SH-SY5Y (cell line): ENCODE measurements around the gene SPECC1L.
A peak's percentile ranks its signal among the peaks of the same experiment; 100 is the strongest.

Source experiments
- GATA2 ChIP-seq: IDR thresholded peaks from 2 replicates; pipeline ENCODE4 v1.6.1; 2011; ENCODE audit warnings: mild to moderate bottlenecking, low read depth, low read length
- GATA3 ChIP-seq: IDR thresholded peaks from 2 replicates; pipeline ENCODE4 v1.6.1; 2011; ENCODE audit warnings: low read depth, mild to moderate bottlenecking, low read length, moderate library complexity

SPECC1L gene

DNA sequence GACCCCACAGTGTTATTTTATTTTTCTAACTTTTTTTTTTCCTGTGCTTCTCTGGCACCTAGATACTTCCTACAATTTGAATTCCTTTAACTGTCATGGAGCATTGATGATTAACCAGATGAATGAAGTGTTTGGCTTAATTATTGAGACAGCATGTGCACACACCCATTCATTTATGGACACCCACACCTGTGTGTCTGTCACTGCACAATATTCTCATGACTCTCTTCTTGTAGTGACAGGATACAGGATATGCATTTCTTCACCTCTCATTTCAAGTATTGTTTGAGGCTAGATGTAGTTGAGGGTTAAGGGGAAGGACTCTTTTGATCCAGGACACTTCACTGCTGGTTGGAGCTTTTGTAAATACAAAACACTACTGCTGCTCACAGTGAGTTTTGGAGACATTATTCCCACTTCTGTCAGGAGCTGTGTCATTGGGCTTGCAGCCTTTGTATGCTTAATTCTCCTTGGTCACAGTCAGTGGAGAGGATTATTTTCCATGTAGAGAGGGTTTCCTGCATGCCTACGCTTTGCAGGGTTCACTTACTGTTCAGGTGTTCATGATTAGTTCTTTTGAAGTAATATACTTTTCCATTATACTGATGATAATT lies 33.5 kb downstream of the SPECC1L start:
- TF ChIP-seq GATA3, result no peak
- no peak for TF ChIP-seq GATA2

DNA sequence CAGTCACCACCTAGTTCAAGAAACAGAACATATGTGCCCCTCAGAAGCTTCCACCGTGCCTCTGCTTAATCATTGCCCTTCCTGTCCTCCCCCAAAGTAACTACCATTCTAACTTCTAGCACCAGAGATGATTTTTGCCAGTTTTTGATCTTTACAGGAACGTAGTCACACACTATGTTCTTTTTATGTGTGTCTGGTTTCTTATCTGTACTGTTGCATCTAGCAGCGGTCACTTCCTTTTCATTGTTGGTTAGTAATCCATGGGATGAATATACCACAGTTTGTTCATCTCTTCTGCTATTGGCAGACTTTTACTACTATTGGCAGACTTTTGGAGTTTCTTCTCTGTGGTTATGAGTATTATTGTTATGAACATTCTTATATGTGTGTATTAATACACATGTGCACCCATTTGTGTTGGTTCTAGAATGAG lies 34.6 kb downstream of the SPECC1L start:
- TF ChIP-seq GATA3 (no peak), GATA2 (no peak)

DNA sequence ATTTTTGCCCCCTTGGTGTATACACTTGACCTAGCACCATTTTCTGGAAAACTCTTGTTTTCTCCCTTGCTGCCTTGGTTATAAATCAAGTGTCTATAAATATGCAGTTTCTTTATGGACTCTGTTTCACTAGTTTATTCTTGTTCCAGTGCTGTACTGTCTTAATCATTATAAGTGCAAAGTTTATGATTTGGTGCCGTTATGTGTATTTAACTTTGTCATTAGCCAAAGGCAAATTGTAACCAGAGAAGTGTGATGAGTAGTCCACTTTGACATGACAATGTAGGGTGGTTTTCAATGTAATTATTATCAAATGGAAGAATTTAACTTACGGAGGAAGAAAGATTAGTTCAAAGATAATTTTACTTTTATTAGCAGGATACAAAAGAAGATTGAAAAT lies 40.3 kb downstream of the SPECC1L start:
- TF ChIP-seq GATA3 (no peak), GATA2 (no peak)

DNA sequence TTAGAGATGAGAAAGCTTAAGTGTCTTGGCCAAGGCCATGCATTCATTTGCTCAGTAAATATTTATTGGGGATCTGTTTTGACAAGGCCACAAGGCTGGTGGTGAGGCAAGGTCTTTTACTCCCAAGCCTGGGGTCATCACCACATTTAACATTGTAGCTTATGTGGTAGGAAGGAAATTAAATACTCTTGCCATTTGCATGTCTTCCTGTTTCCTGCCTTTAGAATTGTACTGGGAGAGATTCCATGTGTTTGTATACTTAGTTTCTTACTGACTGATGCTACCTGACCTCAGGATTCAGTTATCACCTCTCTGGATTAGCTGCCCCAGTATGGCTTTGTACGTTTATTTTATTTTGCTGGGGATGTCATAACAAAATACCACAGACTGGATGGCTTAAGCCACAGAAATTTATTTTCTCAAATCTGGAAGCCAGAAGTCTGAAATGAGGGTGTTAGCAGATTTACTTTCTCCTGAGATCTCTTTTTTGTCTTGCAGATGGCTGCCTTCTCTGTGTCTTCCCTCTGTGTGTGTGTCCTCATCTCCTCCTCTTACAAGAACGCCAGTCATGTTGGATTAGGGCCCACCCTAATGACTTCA lies 44.8 kb downstream of the SPECC1L start:
- TF ChIP-seq GATA3 (no peak), GATA2 (no peak)

DNA sequence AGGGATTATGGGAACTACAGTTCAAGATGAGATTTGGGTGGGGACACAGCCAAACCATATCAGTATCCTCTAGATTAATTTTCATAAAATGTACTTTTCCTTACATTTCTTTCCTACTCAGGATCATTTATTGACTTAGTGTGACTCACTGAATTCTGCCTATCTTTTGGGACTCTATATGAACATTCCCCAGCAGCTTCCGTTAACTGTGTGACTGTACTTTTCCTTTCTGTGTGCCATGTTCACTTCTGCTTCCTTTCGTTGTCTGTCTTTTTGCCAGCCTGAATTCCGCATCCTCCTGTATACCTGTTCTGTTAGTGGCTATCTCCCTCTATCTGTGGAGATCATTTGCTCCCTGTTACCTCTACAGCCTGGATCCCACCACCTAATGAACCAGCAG lies 48.8 kb downstream of the SPECC1L start:
- TF ChIP-seq GATA2 (no peak), GATA3 (no peak)

DNA sequence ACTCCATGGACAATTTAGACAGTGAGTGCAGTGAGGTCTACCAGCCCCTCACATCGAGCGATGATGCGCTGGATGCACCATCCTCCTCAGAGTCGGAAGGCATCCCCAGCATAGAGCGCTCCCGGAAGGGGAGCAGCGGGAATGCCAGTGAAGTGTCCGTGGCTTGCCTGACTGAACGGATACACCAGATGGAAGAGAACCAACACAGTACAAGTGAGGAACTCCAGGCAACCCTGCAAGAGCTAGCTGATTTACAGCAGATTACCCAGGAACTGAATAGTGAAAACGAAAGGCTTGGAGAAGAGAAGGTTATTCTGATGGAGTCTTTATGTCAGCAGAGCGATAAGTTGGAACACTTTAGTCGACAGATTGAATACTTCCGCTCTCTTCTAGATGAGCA lies 51.4 kb downstream of the SPECC1L start:
- TF ChIP-seq GATA3, result no peak; the same call in 1 of the 2 replicates
- peak; percentile 51; the same call in 1 of the 2 replicates for TF ChIP-seq GATA2

DNA sequence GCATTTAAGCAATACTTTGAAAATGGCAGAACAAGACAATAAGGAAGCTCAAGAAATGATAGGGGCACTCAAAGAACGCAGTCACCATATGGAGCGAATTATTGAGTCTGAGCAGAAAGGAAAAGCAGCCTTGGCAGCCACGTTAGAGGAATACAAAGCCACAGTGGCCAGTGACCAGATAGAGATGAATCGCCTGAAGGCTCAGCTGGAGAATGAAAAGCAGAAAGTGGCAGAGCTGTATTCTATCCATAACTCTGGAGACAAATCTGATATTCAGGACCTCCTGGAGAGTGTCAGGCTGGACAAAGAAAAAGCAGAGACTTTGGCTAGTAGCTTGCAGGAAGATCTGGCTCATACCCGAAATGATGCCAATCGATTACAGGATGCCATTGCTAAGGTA lies 51.9 kb downstream of the SPECC1L start:
- peak; percentile 13; the same call in 1 of the 2 replicates for TF ChIP-seq GATA3
- peak; percentile 82 for TF ChIP-seq GATA2

DNA sequence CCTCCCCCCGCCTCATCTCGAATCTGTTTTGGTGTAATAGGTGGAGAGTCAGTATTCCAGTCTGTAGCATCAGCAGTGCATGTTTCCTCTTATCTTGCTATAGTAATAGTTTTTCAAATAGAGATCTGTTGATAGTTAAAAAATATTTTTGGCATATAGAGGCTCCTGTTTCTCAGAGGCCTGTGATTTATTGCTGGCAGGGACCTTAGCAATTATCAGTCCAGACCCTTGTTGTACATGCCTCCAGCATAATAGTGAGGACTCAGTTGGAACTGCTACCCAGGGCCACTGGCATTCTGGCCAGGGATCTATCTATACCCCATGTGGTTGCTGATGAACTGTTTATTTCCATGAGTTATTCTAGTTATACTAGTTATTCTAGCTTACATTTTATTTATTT lies 52.6 kb downstream of the SPECC1L start:
- TF ChIP-seq GATA2 (peak; percentile 90), GATA3 (peak; percentile 79)

DNA sequence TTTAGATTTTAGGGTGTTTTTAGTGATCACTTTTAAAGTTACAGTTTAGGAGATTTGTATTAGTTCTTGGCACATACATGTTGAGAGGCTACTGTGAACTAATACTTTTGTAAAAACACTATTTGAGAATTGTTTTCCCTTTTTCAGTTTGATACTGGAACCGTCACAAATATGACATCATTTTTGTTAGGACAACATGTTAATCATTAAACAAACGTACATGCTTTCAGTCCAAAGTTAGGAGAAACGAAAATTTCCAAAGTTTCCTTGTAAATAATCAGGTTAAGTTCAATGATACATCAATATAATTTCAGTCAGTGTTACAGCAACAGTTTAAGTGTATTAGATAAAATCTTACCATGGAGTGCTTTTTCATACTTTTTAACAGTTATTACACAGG lies 53.1 kb downstream of the SPECC1L start:
- TF ChIP-seq GATA3, result no peak
- TF ChIP-seq GATA2, result no peak

DNA sequence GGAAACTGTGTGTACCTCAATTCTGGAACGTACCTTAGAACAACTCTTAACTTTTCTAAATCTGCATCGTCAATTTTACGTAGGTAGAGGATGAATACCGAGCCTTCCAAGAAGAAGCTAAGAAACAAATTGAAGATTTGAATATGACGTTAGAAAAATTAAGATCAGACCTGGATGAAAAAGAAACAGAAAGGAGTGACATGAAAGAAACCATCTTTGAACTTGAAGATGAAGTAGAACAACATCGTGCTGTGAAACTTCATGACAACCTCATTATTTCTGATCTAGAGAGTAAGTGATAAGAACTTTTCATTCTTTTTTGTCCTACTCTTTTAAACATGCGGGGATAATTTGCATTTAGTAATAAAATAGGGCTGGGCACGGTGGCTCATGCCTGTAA lies 53.5 kb downstream of the SPECC1L start:
- no peak for TF ChIP-seq GATA3
- no peak for TF ChIP-seq GATA2

DNA sequence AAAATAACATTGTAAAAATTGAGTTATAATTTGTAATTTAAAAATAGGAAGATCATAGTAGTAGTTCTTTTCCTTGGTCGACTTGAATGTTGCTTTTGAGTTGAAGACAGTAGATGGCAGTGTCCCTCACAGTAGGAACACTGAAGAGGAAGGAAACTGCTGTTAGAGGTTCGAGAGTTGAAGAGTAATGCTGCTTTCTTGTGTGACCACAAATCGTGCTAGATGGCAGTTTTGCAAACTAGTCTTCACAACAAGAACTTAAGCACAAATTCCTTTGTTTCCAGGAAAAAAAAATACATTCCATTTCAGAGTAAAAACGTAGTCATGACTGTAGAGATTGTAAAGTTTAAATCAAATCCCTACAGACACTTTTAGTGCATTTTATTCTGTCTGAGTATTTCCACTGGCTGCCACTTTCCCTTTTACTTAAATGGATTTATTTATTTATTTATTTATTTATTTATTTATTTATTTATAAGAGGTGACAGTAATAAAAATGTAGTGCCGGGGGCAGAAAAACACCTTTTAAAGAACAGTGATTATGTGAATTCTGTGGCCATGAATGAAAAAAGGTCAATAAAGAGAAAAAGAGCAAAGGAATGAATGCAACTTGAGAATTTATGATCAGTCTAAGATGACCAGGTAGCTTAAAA lies 54.6 kb downstream of the SPECC1L start:
- TF ChIP-seq GATA2 (no peak), GATA3 (no peak)

DNA sequence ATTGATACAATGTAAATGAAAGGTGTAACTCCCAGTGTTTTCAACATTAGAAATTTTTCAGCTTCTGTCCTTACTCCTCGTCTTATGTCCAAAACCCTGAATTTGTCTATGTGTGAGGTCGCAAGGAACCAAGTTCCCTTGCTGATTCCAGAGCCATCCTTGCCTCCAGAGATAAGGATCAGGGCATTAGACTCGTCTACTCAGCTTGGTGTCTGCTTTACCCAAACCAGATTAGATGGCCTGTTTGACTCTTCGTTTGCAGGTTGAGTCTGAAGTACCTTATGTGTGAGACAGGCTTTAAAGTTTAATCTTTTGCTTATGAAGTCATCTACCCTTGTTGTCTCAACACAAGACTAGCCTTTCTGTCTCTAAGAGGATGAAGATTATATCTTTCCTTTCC lies 55.6 kb downstream of the SPECC1L start:
- peak; percentile 74 for TF ChIP-seq GATA3
- peak; percentile 89 for TF ChIP-seq GATA2

DNA sequence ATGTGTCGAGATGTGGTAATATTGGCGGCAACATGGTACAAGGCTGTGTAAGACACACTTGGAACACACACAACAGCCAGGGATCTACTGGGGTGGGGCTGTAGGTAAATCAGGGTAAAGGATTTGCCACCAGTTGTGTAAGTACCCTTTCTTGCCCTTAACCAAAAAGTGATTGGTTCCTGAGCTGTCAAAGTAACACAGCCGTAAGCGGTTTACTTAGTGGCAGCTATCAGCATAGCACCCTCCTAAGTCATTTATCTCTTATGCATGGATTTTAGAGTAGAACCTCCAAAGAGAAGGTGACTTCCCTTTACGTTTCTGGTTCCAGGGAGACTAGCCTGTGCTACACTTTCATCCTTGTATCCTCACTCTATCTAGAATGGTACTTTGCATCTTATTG lies 57.2 kb downstream of the SPECC1L start:
- TF ChIP-seq GATA3 (no peak), GATA2 (no peak)

DNA sequence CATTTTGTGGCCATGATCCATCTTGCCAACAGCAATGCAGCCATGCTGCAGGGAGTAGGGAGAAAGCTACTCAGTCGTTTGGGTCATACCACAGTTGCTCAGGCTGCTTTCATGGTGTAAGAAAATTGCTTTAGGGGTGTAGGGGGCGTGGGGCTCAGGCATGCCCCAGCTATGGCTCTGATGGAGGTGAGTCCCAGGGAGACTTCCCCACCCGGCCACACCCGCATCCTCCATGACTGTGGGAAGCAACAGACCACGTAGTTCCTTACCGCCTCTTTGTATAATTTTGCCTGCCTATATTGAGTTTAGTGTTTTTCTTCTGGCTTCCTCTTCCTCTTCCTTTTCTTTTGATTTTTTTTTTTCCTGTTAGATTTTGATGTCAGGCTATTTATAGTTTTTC lies 58.8 kb downstream of the SPECC1L start:
- TF ChIP-seq GATA3, result no peak
- no peak for TF ChIP-seq GATA2

DNA sequence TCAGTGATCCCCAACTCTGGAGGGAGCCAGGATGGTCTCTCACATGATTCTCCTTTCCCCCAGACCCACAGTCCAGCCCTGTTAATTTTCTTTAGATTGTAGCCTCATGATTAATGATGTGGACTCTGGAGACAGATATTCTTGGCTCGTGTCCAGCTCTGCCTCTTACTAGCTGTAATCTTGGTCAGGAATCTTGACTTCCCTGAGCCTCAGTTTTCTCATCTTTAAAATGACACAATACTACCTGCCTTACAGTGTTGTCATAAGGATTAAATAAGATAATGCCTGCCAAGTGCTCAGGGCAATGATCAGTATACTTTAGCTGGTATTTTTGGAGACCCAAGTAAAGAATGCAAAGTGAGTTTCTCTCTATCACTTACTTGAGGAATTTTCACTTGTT lies 60.0 kb downstream of the SPECC1L start:
- TF ChIP-seq GATA2 (peak; percentile 34; the same call in 1 of the 2 replicates), GATA3 (no peak)
